Measurements from ENCODE around the gene PCYT2.

The PCYT2 gene

DNA sequence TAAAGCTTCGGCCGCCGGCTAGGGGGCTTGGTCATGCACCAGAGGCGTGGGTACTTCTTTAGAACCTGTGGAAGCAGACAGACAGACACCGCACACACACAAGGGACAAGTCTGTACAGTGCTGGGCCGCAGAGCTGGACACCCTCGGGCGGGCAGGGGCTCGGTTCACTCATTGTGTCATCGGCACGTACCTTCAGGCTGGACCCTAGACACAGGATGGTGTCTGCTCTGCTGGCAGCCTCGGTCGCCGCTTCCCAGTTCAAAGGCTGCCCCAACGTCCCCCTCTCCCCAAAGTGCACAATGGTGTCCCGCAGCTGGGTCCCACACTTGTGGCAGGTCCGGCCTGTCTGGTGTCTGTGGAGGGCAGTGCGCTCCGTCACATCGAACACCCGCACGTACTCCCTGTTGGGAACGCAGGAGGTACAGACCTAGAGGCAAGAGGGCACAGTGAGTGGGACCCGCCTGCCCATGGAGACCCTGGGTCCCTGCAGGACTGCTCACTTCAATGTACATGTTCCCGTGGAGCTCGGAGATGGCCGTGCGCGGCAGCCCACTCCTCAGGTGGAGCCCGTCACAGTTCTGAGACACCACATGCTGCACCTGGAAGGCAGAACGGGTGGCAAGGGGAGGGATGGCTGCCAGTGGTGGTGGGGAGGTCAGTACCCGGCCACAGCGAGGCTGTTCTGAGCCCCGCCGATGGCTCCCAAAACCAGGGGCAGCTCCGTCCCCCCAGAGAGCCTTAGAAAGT lies 3.1 kb upstream of the PCYT2 start:
- no peak overlapping the region for H3K4me3 ChIP-seq (ENCODE audit: low read depth, low read length)
- DNase-seq (ENCODE audit: low read depth): no peak
- TF ChIP-seq, protein P1, sequence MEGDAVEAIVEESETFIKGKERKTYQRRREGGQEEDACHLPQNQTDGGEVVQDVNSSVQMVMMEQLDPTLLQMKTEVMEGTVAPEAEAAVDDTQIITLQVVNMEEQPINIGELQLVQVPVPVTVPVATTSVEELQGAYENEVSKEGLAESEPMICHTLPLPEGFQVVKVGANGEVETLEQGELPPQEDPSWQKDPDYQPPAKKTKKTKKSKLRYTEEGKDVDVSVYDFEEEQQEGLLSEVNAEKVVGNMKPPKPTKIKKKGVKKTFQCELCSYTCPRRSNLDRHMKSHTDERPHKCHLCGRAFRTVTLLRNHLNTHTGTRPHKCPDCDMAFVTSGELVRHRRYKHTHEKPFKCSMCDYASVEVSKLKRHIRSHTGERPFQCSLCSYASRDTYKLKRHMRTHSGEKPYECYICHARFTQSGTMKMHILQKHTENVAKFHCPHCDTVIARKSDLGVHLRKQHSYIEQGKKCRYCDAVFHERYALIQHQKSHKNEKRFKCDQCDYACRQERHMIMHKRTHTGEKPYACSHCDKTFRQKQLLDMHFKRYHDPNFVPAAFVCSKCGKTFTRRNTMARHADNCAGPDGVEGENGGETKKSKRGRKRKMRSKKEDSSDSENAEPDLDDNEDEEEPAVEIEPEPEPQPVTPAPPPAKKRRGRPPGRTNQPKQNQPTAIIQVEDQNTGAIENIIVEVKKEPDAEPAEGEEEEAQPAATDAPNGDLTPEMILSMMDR (IDR thresholded peaks at IDR 0.05; ENCODE audit: insufficient read depth, low read depth, low read length, missing control alignments): no peak

DNA sequence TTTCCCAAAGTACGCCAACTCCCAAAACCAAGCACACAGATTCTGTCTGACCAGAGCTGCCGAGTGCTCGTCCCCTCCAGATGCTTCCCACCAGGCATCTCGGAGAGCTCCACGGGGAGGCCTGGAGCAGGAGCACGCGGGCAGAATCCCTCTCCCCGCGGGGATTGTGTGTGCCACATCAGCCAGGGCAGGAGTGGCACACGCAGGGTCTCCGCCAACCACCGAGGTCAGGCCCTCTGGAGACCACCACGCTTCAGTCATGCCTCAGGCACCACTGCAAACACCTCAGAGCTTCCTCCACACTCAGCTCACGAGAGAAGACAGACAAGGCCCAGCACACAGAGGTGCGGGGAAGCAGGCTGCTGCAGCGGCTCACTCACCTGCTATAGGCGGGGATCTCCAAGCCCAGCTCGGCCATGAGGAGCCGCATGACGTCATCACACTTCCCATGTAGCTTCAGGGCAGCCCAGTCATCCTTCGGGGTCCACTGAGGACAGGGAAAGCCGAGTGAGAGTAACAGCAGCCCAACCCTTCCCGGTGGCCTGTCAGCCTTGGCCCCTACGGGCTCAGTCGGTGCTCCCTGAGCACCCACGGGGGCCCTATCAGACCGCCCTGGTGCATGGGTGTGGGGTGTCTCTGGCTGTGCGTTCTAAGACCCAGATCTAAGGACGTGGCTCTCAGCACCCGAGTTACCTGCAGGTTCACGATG lies 2.3 kb upstream of the PCYT2 start:
- TF ChIP-seq, protein P1 (IDR thresholded peaks at IDR 0.05; ENCODE audit: insufficient read depth, low read depth, low read length, missing control alignments): no peak
- no peak for DNase-seq (ENCODE audit: low read depth)
- H3K4me3 ChIP-seq (ENCODE audit: low read depth, low read length): no peak overlapping the region

DNA sequence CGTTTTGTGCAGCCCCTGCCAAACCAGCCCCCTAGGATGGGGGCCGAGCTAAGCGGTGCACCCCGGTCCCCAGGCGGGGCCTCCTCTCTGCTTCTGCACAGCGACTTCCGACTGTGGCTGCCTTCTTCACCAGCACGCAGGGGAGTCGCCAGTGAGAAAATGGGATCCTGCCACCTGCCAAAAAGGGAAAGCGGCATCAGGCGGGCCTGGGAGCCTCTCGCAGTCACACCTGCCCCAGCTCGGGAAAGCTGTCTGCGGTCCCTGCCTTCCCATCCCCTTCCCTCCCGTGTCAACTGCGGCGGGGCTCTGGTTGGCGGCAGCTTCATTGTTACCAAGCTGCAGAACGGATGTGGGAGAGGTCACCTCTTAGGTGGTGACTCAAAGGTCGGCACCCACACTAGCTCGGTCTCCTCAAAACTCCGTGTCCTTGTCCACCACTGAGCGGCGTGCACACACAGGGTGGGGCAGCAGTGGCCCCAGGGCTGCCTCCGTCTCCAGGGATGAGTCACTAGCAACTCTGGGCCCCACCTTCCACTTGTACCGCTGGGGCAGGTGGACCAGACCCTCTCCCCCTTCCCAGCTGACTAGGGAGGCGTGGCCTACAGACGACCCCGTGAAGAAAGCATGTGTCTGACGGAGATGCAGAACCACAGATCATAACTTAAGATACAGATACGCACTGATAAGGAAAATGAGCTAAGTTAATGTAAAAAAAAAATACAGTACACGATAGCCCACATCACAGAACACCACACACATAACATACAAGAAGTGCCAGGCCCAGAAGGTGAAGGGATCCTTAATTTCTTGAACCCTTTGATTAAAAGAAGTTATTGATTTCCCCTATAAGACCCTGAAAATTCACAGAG lies 1.5 kb upstream of the PCYT2 start:
- DNase-seq (ENCODE audit: low read depth): no peak
- TF ChIP-seq, protein P1 (IDR thresholded peaks at IDR 0.05; ENCODE audit: insufficient read depth, low read depth, low read length, missing control alignments): no peak
- no peak overlapping the region for H3K4me3 ChIP-seq (ENCODE audit: low read depth, low read length)

DNA sequence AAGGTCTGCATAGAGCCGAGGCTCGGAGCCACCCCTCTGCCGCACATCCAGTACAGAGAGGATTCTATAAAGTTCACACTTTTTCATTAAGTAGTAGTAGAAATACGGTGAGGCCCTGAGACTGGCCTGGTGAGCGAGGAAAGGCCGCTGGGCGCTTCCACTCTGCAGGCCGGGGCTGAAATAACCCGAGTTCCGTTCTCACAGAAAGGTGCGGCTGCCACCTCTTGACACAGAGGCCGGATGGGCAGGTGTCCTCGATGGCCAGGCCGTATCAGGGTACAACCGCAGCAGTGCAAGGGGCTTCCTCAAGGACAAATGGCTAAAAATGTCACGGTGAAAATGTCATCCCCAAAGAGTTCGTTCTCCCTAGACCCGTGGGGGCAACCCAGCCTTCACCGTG lies 770 bp upstream of the PCYT2 start:
- TF ChIP-seq, protein P1 (IDR thresholded peaks at IDR 0.05; ENCODE audit: insufficient read depth, low read depth, low read length, missing control alignments): no peak
- H3K4me3 ChIP-seq (ENCODE audit: low read depth, low read length): no peak overlapping the region

DNA sequence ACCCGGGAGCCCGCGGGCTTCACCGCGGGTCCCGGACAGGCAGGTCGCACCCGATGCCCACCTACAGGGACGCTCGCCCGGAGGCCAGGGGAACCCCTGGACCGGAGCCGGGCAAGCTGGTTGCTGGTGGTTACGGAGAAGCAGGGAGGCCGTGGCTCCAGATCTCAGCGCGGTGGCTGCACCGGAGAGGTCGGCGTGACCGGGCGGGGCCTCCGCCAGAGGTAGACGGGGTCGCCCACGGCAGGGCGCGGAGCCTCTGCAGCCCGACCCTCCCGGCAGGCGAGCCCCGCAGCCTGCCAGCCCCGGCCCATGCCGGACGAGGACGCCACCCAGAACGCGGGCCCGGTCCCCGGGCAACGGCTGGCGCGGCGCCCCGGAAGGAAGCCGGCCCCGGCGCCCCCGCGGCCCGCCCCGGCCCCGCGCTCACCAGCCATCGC lies 341 bp downstream of the PCYT2 start:
- DNase-seq (ENCODE audit: low read depth): no peak

More for the DNA sequence above, 770 bp upstream of the PCYT2 start:
- DNase-seq (ENCODE audit: low read depth): no peak

More for the DNA sequence above, 341 bp downstream of the PCYT2 start:
- TF ChIP-seq, protein P1 (IDR thresholded peaks at IDR 0.05; ENCODE audit: insufficient read depth, low read depth, low read length, missing control alignments): no peak
- H3K4me3 ChIP-seq (ENCODE audit: low read depth, low read length): peak overlapping the region; percentile 82

Data from GM12865 (cell line).